VCaP (cell line): ENCODE data around the gene WWTR1.

Experiments used
- H3K27ac ChIP-seq: fragments of 450-650 bp; 2 replicates; pipeline ENCODE4 v1.5.1; 2017
- CTCF ChIP-seq: fragments of 450-650 bp; conservative IDR thresholded peaks from 2 replicates; pipeline ENCODE4 v1.5.1; 2017; ENCODE audit warnings: mild to moderate bottlenecking, moderate library complexity

WWTR1 gene

GRCh38 chr3:149587383-149587782 is 70.4 kb downstream of the WWTR1 start:
- H3K27ac ChIP-seq = no peak overlapping the region
- no peak for TF ChIP-seq CTCF

GRCh38 chr3:149586871-149587270 is 71.0 kb downstream of the WWTR1 start:
- no peak overlapping the region for H3K27ac ChIP-seq
- no peak for TF ChIP-seq CTCF

- no peak overlapping the region for H3K27ac ChIP-seq
- no peak for TF ChIP-seq CTCF
Measured at GRCh38 chr3:149585401-149585726, 72.5 kb downstream of the WWTR1 start.

GRCh38 chr3:149583921-149584635 is 73.7 kb downstream of the WWTR1 start:
- TF ChIP-seq CTCF = no peak
- H3K27ac ChIP-seq = no peak overlapping the region

- no peak overlapping the region for H3K27ac ChIP-seq
- TF ChIP-seq CTCF = no peak
Measured at GRCh38 chr3:149582395-149582794, 75.4 kb downstream of the WWTR1 start.

GRCh38 chr3:149581681-149582370 is 76.0 kb downstream of the WWTR1 start:
- TF ChIP-seq CTCF = no peak
- H3K27ac ChIP-seq = no peak overlapping the region

GRCh38 chr3:149581248-149581647 is 76.6 kb downstream of the WWTR1 start:
- TF ChIP-seq CTCF = no peak
- H3K27ac ChIP-seq = no peak overlapping the region
